Stimulated activated CD4-positive, alpha-beta T cell treated with anti-CD3 and anti-CD28 coated beads, Interleukin-15, amount 100 ng/mL, for 48 hours (primary cell): ENCODE results near the gene ATP13A3.
"Not testable (repeated sequence)": the region's sequence is repeated elsewhere in the genome, so short reads cannot be mapped to it uniquely, and the experiment has no call there.

Source experiments
- DNase-seq, 2 donors: peaks; one replicate each; pipeline ENCODE4 v3.0.0-alpha.2; 2020; ENCODE audit warnings: low read depth in 2 of 2

The ATP13A3 gene

GRCh38 chr3:194499516-194499915 lies 12.7 kb upstream of the ATP13A3 start:
- not testable (repeated sequence) for DNase-seq

- DNase-seq = no peak
Observed at GRCh38 chr3:194497799-194498575, 11.2 kb upstream of the ATP13A3 start.

GRCh38 chr3:194496217-194496919 lies 9.6 kb upstream of the ATP13A3 start:
- no peak for DNase-seq

GRCh38 chr3:194494951-194495374 lies 8.2 kb upstream of the ATP13A3 start:
- DNase-seq = no peak

- not testable (repeated sequence) for DNase-seq
Observed at GRCh38 chr3:194493995-194494927, 7.5 kb upstream of the ATP13A3 start.

- DNase-seq = no peak
Observed at GRCh38 chr3:194492001-194492400, 5.2 kb upstream of the ATP13A3 start.

- no peak for DNase-seq
Observed at GRCh38 chr3:194489736-194490612, 3.2 kb upstream of the ATP13A3 start.

- no peak for DNase-seq
Observed at GRCh38 chr3:194488055-194488742, 1.4 kb upstream of the ATP13A3 start.

GRCh38 chr3:194487289-194488054 lies 670 bp upstream of the ATP13A3 start:
- DNase-seq = peak in 1 of 2 donors; percentile 19

- DNase-seq = peak; percentile 24 to 39
Observed at GRCh38 chr3:194485881-194486539, 792 bp downstream of the ATP13A3 start.

GRCh38 chr3:194485468-194485880 lies 1.3 kb downstream of the ATP13A3 start:
- DNase-seq = no peak

GRCh38 chr3:194484614-194485013 lies 2.2 kb downstream of the ATP13A3 start:
- no peak for DNase-seq

- DNase-seq = no peak
Observed at GRCh38 chr3:194483850-194484249, 3.0 kb downstream of the ATP13A3 start.

- DNase-seq = not testable (repeated sequence)
Observed at GRCh38 chr3:194482830-194483229, 4.0 kb downstream of the ATP13A3 start.

- no peak for DNase-seq
Observed at GRCh38 chr3:194482196-194482593, 4.6 kb downstream of the ATP13A3 start.

GRCh38 chr3:194481525-194482195 lies 5.1 kb downstream of the ATP13A3 start:
- no peak for DNase-seq

- no peak for DNase-seq
Observed at GRCh38 chr3:194481103-194481502, 5.7 kb downstream of the ATP13A3 start.

GRCh38 chr3:194476784-194477183 lies 10.0 kb downstream of the ATP13A3 start:
- DNase-seq = no peak
